SJSA1 (cell line): ENCODE measurements around the gene KRT35. TPM values are rescaled to one million over a fixed set of nuclear protein-coding genes. Genes with fewer than 3 reads are reported as not detected.
A peak's percentile ranks its signal among the peaks of the same experiment; 100 is the strongest.

Experiments
- DNase-seq, 2 experiments: peaks; one replicate each; pipeline ENCODE4 v3.0.0-alpha.2; 2015 to 2020; ENCODE audit warnings: low spot score in 2 of 2, low read depth in 1 of 2
- H3K27ac ChIP-seq: fragments of 250-450 bp; sonication (Bioruptor Pico); 2 replicates; pipeline ENCODE4 v1.5.1; 2020; ENCODE audit warnings: mild to moderate bottlenecking, moderate library complexity
- H3K27me3 ChIP-seq: fragments of 250-450 bp; sonication (Bioruptor Pico); replicated peaks from 2 replicates; pipeline ENCODE4 v1.5.1; 2020; ENCODE audit warnings: mild to moderate bottlenecking, moderate library complexity
- H3K36me3 ChIP-seq: fragments of 250-450 bp; sonication (Bioruptor Pico); 2 replicates; pipeline ENCODE4 v1.5.1; 2020; ENCODE audit warnings: mild to moderate bottlenecking
- H3K4me1 ChIP-seq: fragments of 250-450 bp; sonication (Bioruptor Pico); replicated peaks from 2 replicates; pipeline ENCODE4 v1.6.1; 2021; ENCODE audit warnings: mild to moderate bottlenecking
- H3K4me3 ChIP-seq: fragments of 250-450 bp; sonication (Bioruptor Pico); 2 replicates; pipeline ENCODE4 v1.5.1; 2020; ENCODE audit warnings: mild to moderate bottlenecking
- H3K9me3 ChIP-seq: fragments of 250-450 bp; sonication (Bioruptor Pico); replicated peaks from 2 replicates; pipeline ENCODE4 v1.5.1; 2020; ENCODE audit warnings: mild to moderate bottlenecking
- total RNA-seq: library from RNA; depleted of rRNA; stranded (reverse); fragments of >200 nt; shearing (Covaris generic); gene quantifications from 2 replicates; pipeline ENCODE4 v1.2.3, GENCODE V29; 2014; rRNA removed

Gene KRT35
- total RNA-seq = not detected in 2 replicates

GRCh38 chr17:41481036-41481435, at the start of gene KRT35:
Gene KRT35 (minus strand): TSS chr17:41481151. CDS start chr17:41481097, 54 bp downstream.
- no peaks in the 10 kb centered on the region for H3K36me3 ChIP-seq
- no peak within 1 kb of the TSS for H3K27ac ChIP-seq
- H3K9me3 ChIP-seq = no peaks in the 10 kb centered on the region
- H3K4me1 ChIP-seq = no peaks in the 10 kb centered on the region
- H3K27me3 ChIP-seq = no peaks in the 10 kb centered on the region
- no peak for DNase-seq
- H3K4me3 ChIP-seq = no peak within 1 kb of the TSS

- no peaks in the 10 kb centered on the region for H3K27me3 ChIP-seq
- no peak overlapping the region for H3K4me3 ChIP-seq
- peaks cover 22% of the 10 kb centered on the region for H3K4me1 ChIP-seq
- peak overlapping the region; percentile 28 for H3K27ac ChIP-seq
- no peaks in the 10 kb centered on the region for H3K36me3 ChIP-seq
- no peaks in the 10 kb centered on the region for H3K9me3 ChIP-seq
- peak; percentile 65 to 80 for DNase-seq
Measured at GRCh38 chr17:41530062-41531048, 49.4 kb upstream of the KRT35 start.

GRCh38 chr17:41529491-41529915, 48.6 kb upstream of the KRT35 start:
- H3K9me3 ChIP-seq = no peaks in the 10 kb centered on the region
- peak overlapping the region; percentile 28; the same call in 1 of the 2 replicates for H3K27ac ChIP-seq
- no peak for DNase-seq
- H3K4me1 ChIP-seq = peaks cover 22% of the 10 kb centered on the region
- H3K27me3 ChIP-seq = no peaks in the 10 kb centered on the region
- H3K4me3 ChIP-seq = no peak overlapping the region
- no peaks in the 10 kb centered on the region for H3K36me3 ChIP-seq

- H3K9me3 ChIP-seq = no peaks in the 10 kb centered on the region
- peaks cover 22% of the 10 kb centered on the region for H3K4me1 ChIP-seq
- H3K4me3 ChIP-seq = no peak overlapping the region
- no peaks in the 10 kb centered on the region for H3K27me3 ChIP-seq
- no peaks in the 10 kb centered on the region for H3K36me3 ChIP-seq
- no peak overlapping the region for H3K27ac ChIP-seq
- DNase-seq = no peak
Measured at GRCh38 chr17:41528959-41529353, 48.0 kb upstream of the KRT35 start.

- no peaks in the 10 kb centered on the region for H3K27me3 ChIP-seq
- H3K27ac ChIP-seq = no peak overlapping the region
- no peaks in the 10 kb centered on the region for H3K9me3 ChIP-seq
- H3K4me1 ChIP-seq = peaks cover 35% of the 10 kb centered on the region
- no peak overlapping the region for H3K4me3 ChIP-seq
- no peaks in the 10 kb centered on the region for H3K36me3 ChIP-seq
- DNase-seq = no peak
Measured at GRCh38 chr17:41527063-41528023, 46.4 kb upstream of the KRT35 start.

- DNase-seq = no peak
- Histone ChIP-seq H3K27ac (no peak overlapping the region), H3K4me3 (no peak overlapping the region), H3K9me3 (no peaks in the 10 kb centered on the region), H3K4me1 (peaks cover 42% of the 10 kb centered on the region), H3K36me3 (no peaks in the 10 kb centered on the region), H3K27me3 (no peaks in the 10 kb centered on the region)
Measured at GRCh38 chr17:41524261-41524660, 43.3 kb upstream of the KRT35 start.

- no peak for DNase-seq
- no peak overlapping the region for H3K27ac ChIP-seq
Measured at GRCh38 chr17:41523787-41524186, 42.8 kb upstream of the KRT35 start.

GRCh38 chr17:41523225-41523593, 42.3 kb upstream of the KRT35 start:
- Histone ChIP-seq H3K9me3 (no peaks in the 10 kb centered on the region), H3K4me1 (peaks cover 41% of the 10 kb centered on the region), H3K27ac (no peak overlapping the region), H3K4me3 (no peak overlapping the region), H3K36me3 (no peaks in the 10 kb centered on the region), H3K27me3 (no peaks in the 10 kb centered on the region)
- DNase-seq = no peak

More at GRCh38 chr17:41523787-41524186, 42.8 kb upstream of the KRT35 start:
- Histone ChIP-seq H3K27me3 (no peaks in the 10 kb centered on the region), H3K9me3 (no peaks in the 10 kb centered on the region), H3K4me3 (no peak overlapping the region), H3K36me3 (no peaks in the 10 kb centered on the region), H3K4me1 (peaks cover 41% of the 10 kb centered on the region)

- Histone ChIP-seq H3K4me1 (peaks cover 41% of the 10 kb centered on the region), H3K9me3 (no peaks in the 10 kb centered on the region), H3K4me3 (no peak overlapping the region), H3K27me3 (no peaks in the 10 kb centered on the region), H3K36me3 (no peaks in the 10 kb centered on the region), H3K27ac (peak overlapping the region; percentile 88)
- no peak for DNase-seq
Measured at GRCh38 chr17:41522301-41523224, 41.6 kb upstream of the KRT35 start.

GRCh38 chr17:41521574-41522261, 40.8 kb upstream of the KRT35 start:
- DNase-seq = peak; percentile 84 to 85
- no peak overlapping the region for H3K4me3 ChIP-seq
- no peaks in the 10 kb centered on the region for H3K36me3 ChIP-seq
- peaks cover 41% of the 10 kb centered on the region for H3K4me1 ChIP-seq
- H3K9me3 ChIP-seq = no peaks in the 10 kb centered on the region
- no peaks in the 10 kb centered on the region for H3K27me3 ChIP-seq
- H3K27ac ChIP-seq = peak overlapping the region; percentile 88

GRCh38 chr17:41520821-41521521, 40.0 kb upstream of the KRT35 start:
- Histone ChIP-seq H3K9me3 (no peaks in the 10 kb centered on the region), H3K4me3 (no peak overlapping the region), H3K27ac (peak overlapping the region; percentile 88), H3K4me1 (peaks cover 41% of the 10 kb centered on the region), H3K36me3 (no peaks in the 10 kb centered on the region), H3K27me3 (no peaks in the 10 kb centered on the region)
- peak; percentile 66 to 80 for DNase-seq
